Hepatocyte (in vitro differentiated cells): ENCODE results near the gene ALK.

Source experiments
- CTCF ChIP-seq: fragments of 200-600 bp; sonication (generic); IDR thresholded peaks from 2 replicates; pipeline ENCODE4 v1.5.1; 2016; ENCODE audit warnings: antibody characterized with exemption, mild to moderate bottlenecking; ENCODE audit not compliant: poor library complexity
- EZH2 ChIP-seq: fragments of 200-600 bp; sonication (generic); IDR thresholded peaks from 2 replicates; pipeline ENCODE4 v1.6.1; 2016; ENCODE audit warnings: antibody characterized with exemption, mild to moderate bottlenecking, borderline replicate concordance

DNA sequence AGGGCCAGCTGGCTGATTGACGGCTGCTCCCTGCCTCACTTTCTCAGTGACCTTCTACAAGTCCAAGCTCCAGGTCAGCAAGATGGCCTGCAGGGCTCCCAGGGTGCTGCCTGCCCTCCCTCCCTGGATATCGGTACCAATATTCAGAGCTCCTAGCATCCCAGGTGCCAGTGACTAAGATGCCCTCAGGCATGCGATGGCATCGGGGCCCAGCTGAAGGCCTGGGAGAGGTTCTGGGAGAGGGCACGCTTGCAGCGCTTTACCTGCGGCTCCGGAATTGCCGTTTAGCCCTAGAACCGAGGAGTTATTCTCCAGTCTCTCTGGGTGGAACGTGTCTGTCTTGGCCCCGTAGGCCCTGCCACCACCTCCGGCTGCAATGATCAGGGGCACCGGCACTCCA, 689.3 kb downstream of the ALK start:
- TF ChIP-seq CTCF (no peak), EZH2 (no peak)
